Sigmoid colon (tissue), 7 donors: ENCODE data around the gene TOP2A. TPM values are rescaled to one million over a fixed set of nuclear protein-coding genes. Genes with fewer than 3 reads are reported as not detected.

Experiments
- DNase-seq: peaks from one replicate; pipeline ENCODE4 v3.0.0-alpha.2; 2019
- H3K27ac ChIP-seq, 4 donors: fragments of 200-600 bp; sonication (generic); one replicate each; pipeline ENCODE4 v1.5.1; 2016 to 2019; ENCODE audit warnings: mild to moderate bottlenecking in 1 of 4
- H3K27me3 ChIP-seq, 3 donors: fragments of 200-600 bp; sonication (generic); one replicate each; pipeline ENCODE4 v1.5.1; 2019; ENCODE audit warnings: mild to moderate bottlenecking in 1 of 3
- H3K36me3 ChIP-seq, 4 donors: fragments of 200-600 bp; sonication (generic); one replicate each; pipeline ENCODE4 v1.5.1; 2016 to 2019
- H3K4me1 ChIP-seq, 4 donors: fragments of 200-600 bp; sonication (generic); one replicate each; pipeline ENCODE4 v1.5.1; 2017 to 2019
- H3K4me3 ChIP-seq, 4 donors: fragments of 200-600 bp; sonication (generic); one replicate each; pipeline ENCODE4 v1.5.1; 2017 to 2019; ENCODE audit warnings: mild to moderate bottlenecking in 2 of 4, moderate library complexity in 1 of 4
- H3K9me3 ChIP-seq, 4 donors: fragments of 200-600 bp in 3 of 4; sonication (generic) in 3 of 4; one replicate each; pipeline versions ENCODE4 v1.5.1 to v1.6.1; 2013 to 2019
- EP300 ChIP-seq, 4 donors: sonication (generic); formaldehyde crosslinking; IDR thresholded peaks; one replicate each; pipeline ENCODE4 v1.6.1; 2017; ENCODE audit warnings: antibody characterized with exemption in 4 of 4
- POLR2A ChIP-seq, 2 donors: fragments of 450-650 bp; IDR thresholded peaks; one replicate each; pipeline ENCODE4 v1.6.1; 2016; ENCODE audit warnings: antibody characterized with exemption in 2 of 2, mild to moderate bottlenecking in 2 of 2, moderate library complexity in 2 of 2
- POLR2AphosphoS5 ChIP-seq, 4 donors: sonication (generic); formaldehyde crosslinking; IDR thresholded peaks; one replicate each; pipeline ENCODE4 v1.6.1; 2017; ENCODE audit warnings: antibody characterized with exemption in 4 of 4
- WGBS, 2 donors: extraction: QIAGEN DNeasy Blood & Tissue Kit; methylation state at CpG; one replicate each; pipeline ENCODE4 v1.1.7; 2013; 5-methylcytosine and 5-hydroxymethylcytosine counted together
- intact Hi-C: fragments of 100-400 bp; cut with DNase I; formaldehyde crosslinking; loops from one replicate; pipeline ENCODE4 v1.15.1; 2023
- polyA plus RNA-seq, 3 donors: library from polyadenylated mRNA; stranded (reverse); fragments of 200-250 nt; gene quantifications; one replicate each; pipeline ENCODE4 v1.2.3, GENCODE V29; 2013
- total RNA-seq, 4 donors: library from RNA; depleted of rRNA; stranded (reverse); fragments of >200 nt; gene quantifications; one replicate each; pipeline ENCODE4 v1.1.0, GENCODE V29; 2016
- TF ChIP-seq, protein P1 (sequence below), 4 experiments: fragments of 450-650 bp in 3 of 4; fragments of 200-600 bp in 1 of 4; IDR thresholded peaks; one replicate each; pipeline ENCODE4 v1.5.1; 2016 to 2019; ENCODE audit warnings: antibody characterized with exemption in 4 of 4, mild to moderate bottlenecking in 3 of 4, moderate library complexity in 2 of 4
- donor health status: healthy with polysubstance abuse.
- donor health status: Bipolar disorder and iron deficiency.
- donor health status: healthy.

TOP2A gene
- total and polyA plus RNA-seq, 7 donors = 0.33 to 28.7 (median 2.1) TPM

DNA sequence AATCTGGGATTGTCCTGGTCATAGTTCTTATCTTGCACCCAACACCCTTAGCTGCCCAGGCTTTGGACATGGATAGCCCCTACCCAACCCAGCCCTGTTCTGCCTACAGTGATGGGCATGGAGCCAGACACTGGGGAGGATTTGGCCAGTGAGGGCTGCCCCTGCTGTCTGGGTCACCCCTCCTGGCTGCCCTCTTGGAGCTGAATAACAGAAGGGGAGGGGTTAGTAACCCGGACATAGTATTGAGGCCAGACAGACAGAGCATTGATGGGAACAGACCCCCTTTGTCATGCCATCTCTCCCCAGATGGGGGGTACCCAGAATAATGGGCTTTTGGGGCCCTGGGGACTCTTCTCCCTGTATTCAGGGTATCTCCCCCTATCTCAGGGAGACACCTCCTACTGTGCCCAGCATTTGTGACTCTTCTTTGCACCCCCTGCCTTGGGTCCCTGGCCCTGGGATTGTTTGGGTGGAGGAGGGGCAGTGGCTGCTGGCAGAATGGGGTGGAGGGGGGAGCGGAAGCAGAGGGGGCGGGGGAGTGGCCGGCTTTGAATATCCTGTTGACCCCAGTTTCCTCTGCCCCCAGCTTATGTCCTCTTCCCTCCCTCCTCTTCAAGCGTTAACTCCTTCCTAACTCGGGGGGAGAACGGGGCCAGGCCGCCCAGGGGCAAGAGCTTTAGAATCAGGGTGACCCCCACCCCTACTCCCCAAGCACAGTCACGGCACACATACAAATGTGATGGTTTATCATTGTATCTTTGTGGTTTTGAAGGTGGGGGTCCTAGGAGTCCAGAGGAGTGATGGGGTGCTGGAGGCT lies 70.2 kb downstream of the TOP2A start:
- TF ChIP-seq, protein P1, sequence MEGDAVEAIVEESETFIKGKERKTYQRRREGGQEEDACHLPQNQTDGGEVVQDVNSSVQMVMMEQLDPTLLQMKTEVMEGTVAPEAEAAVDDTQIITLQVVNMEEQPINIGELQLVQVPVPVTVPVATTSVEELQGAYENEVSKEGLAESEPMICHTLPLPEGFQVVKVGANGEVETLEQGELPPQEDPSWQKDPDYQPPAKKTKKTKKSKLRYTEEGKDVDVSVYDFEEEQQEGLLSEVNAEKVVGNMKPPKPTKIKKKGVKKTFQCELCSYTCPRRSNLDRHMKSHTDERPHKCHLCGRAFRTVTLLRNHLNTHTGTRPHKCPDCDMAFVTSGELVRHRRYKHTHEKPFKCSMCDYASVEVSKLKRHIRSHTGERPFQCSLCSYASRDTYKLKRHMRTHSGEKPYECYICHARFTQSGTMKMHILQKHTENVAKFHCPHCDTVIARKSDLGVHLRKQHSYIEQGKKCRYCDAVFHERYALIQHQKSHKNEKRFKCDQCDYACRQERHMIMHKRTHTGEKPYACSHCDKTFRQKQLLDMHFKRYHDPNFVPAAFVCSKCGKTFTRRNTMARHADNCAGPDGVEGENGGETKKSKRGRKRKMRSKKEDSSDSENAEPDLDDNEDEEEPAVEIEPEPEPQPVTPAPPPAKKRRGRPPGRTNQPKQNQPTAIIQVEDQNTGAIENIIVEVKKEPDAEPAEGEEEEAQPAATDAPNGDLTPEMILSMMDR (IDR thresholded peaks at IDR 0.05) = no peak
- TF ChIP-seq EP300 (IDR thresholded peaks at IDR 0.05) (no peak), POLR2AphosphoS5 (IDR thresholded peaks at IDR 0.05) (no peak), POLR2A (IDR thresholded peaks at IDR 0.05) (no peak)
- DNase-seq = no peak
- peaks cover 0 to 95% (median 91%) of the 10 kb centered on the region in 4 donors for H3K4me1 ChIP-seq
- H3K9me3 ChIP-seq = no peaks in the 10 kb centered on the region
- intact Hi-C loops = no loop called here
- no peaks in the 10 kb centered on the region for H3K27me3 ChIP-seq
- 50 to 60% methylated on average over 9 of the region's 9 CpGs for WGBS, 2 donors
- peak overlapping the region in 2 of 4 donors; percentile 7 to 9 for H3K4me3 ChIP-seq
- peaks cover 6 to 23% (median 12%) of the 10 kb centered on the region in 4 donors for H3K36me3 ChIP-seq
- H3K27ac ChIP-seq = peak overlapping the region; percentile 94 to 99 (median 96)

DNA sequence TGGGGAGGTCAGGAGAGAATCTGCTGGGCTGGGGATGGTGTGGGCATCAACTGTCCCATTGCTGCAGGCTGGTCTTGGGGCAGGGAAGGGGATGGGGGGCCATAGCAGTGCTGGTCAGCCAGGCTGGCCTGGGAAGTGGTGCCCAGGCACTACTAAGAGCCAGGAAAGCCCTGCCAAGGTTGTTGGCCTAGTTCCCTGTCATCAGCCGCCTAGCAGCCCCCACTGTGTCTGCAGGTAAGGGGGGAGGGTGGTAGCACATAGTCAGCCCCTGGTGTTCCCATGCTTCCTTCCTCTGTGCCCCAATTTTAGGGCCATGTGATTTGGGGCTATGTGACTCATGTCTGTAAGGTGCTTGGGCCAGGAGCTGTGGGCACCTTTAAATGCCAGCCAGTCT lies 70.9 kb downstream of the TOP2A start:
- TF ChIP-seq, protein P1 (IDR thresholded peaks at IDR 0.05) = no peak
- no peak for TF ChIP-seq POLR2AphosphoS5 (IDR thresholded peaks at IDR 0.05)
- TF ChIP-seq EP300 (IDR thresholded peaks at IDR 0.05) = no peak
- no peak for TF ChIP-seq POLR2A (IDR thresholded peaks at IDR 0.05)
- H3K4me3 ChIP-seq = peak overlapping the region in 3 of 4 donors; percentile 7 to 83 (median 82)
- peak overlapping the region; percentile 94 to 99 (median 96) for H3K27ac ChIP-seq
- H3K36me3 ChIP-seq = peaks cover 0 to 15% (median 5%) of the 10 kb centered on the region in 4 donors
- H3K9me3 ChIP-seq = no peaks in the 10 kb centered on the region
- H3K4me1 ChIP-seq = peaks cover 0 to 94% (median 89%) of the 10 kb centered on the region in 4 donors
- intact Hi-C loops = no loop called here
- WGBS, 2 donors = 36 to 55% methylated on average over 1 of the region's 1 CpG
- H3K27me3 ChIP-seq = no peaks in the 10 kb centered on the region
- DNase-seq = no peak

DNA sequence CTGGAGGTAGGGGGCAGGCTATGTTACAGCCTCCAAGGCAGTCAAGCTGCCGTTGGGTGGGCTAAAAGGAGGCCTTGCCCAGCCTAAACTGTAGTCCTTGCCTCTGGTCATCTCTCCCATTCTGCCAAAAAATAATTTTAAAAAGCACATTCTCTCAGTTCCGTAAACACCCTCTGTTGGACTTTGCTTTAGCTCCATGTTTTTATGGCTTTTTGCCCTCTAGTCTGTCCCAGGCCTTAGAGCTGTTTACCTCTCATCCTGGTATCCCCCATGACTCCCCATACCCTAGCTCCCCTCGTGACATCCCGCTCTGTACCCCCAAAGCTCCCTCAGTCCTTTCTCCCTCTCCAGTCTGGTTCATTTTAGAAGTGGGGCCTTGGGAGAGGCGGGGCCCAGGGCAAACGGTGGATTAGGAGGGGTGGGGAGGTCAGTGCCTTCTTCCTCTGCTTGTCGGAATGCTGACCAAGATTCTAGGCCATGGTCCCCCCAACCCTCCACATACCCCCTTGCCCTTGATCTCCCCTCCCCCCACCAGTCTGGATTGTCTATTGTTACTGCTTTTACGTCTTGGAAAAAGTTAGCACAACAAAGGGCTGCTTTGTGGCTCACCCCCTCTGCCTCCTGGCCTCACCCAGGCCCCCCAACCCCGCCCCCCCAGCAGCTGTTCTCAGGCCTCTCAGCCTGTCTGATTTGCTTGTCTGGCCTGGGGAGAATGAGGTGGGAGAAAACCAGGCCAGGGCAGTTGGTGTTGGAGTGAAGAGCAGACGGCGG lies 71.5 kb downstream of the TOP2A start:
- 17 to 49% methylated on average over 11 of the region's 11 CpGs for WGBS, 2 donors
- H3K4me1 ChIP-seq = peaks cover 0 to 88% (median 85%) of the 10 kb centered on the region in 4 donors
- peak overlapping the region; percentile 94 to 99 (median 96) for H3K27ac ChIP-seq
- H3K36me3 ChIP-seq = peaks cover 0 to 10% (median under 1%) of the 10 kb centered on the region in 4 donors
- H3K9me3 ChIP-seq = no peaks in the 10 kb centered on the region
- DNase-seq = no peak
- intact Hi-C loops = loop anchor here (2.0 kb wide), 1 partner anchor 143 kb away; no protein-coding TSS in a partner anchor
- TF ChIP-seq, protein P1 (IDR thresholded peaks at IDR 0.05) = no peak
- H3K27me3 ChIP-seq = no peaks in the 10 kb centered on the region
- peak overlapping the region; percentile 26 to 83 (median 82) for H3K4me3 ChIP-seq

DNA sequence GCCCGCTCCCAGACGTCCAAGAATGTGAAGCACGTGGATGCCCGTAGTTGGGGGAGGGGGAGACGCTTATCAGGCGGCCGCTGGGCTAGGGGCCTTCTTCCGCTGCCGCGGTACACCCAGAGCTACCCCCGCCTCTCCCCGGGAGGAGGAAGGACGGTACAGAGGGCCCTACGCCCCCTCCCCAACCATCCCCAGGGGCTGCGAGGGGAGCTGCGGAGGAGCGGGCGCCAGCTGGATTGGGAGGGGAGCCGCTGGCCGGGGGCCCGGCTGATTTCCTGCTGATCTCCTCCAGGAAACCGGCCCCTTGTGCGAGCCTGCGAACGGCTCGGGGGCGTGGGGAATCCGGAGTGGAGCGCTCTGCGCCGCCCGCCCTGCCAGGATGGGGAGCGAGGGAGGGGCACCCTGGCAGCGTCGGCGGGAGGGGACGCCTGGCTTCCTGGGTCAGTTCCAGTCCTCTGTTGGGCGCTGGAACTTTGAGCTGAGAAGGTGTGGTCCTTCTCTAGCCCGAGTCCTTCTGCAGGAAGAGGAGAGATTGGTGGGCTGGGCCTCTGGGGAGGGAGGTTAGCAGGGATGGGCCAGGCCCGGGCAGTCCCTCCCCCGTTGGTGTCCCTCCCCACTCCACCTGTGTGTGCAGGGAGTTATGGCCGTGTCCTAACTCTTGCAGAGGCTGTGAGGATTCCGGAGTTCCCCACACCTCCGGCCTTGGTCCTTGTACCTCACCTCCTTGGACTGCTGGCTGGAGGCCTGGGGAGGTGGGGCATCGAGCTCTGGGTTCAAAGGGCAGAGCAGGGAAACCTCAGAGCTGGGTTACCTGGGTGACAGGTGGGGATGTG lies 72.3 kb downstream of the TOP2A start:
- intact Hi-C loops = loop anchor here (2.0 kb wide), 1 partner anchor 143 kb away; no protein-coding TSS in a partner anchor
- Histone ChIP-seq H3K27ac (peak overlapping the region; percentile 94 to 99 (median 96)), H3K27me3 (no peaks in the 10 kb centered on the region), H3K36me3 (peaks cover 0 to 10% (median 0%) of the 10 kb centered on the region in 4 donors), H3K9me3 (no peaks in the 10 kb centered on the region), H3K4me3 (peak overlapping the region; percentile 26 to 83 (median 82)), H3K4me1 (peaks cover 0 to 89% (median 84%) of the 10 kb centered on the region in 4 donors)
- peak; percentile 85 for DNase-seq
- WGBS, 2 donors = 1 to 4% methylated on average over 45 of the region's 45 CpGs
- TF ChIP-seq EP300 (IDR thresholded peaks at IDR 0.05) (no peak), POLR2A (IDR thresholded peaks at IDR 0.05) (peak in 1 of 2 donors; percentile 51), POLR2AphosphoS5 (IDR thresholded peaks at IDR 0.05) (peak; percentile 16 to 67 (median 59))
- TF ChIP-seq, protein P1 (IDR thresholded peaks at IDR 0.05) = no peak
